ENCODE data around the gene CMIP. TPM values are rescaled to one million over a fixed set of nuclear protein-coding genes. Genes with fewer than 3 reads are reported as not detected.

The CMIP gene
- total RNA-seq, 4 donors from 2014 or later = 44.6 to 152 (median 76.5) TPM

- no peaks in the 10 kb centered on the region for H3K36me3 ChIP-seq
- H3K4me1 ChIP-seq = peaks cover 0 to 81% (median 15%) of the 10 kb centered on the region in 4 donors
- TF ChIP-seq, protein P1, sequence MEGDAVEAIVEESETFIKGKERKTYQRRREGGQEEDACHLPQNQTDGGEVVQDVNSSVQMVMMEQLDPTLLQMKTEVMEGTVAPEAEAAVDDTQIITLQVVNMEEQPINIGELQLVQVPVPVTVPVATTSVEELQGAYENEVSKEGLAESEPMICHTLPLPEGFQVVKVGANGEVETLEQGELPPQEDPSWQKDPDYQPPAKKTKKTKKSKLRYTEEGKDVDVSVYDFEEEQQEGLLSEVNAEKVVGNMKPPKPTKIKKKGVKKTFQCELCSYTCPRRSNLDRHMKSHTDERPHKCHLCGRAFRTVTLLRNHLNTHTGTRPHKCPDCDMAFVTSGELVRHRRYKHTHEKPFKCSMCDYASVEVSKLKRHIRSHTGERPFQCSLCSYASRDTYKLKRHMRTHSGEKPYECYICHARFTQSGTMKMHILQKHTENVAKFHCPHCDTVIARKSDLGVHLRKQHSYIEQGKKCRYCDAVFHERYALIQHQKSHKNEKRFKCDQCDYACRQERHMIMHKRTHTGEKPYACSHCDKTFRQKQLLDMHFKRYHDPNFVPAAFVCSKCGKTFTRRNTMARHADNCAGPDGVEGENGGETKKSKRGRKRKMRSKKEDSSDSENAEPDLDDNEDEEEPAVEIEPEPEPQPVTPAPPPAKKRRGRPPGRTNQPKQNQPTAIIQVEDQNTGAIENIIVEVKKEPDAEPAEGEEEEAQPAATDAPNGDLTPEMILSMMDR (IDR thresholded peaks at IDR 0.05) = no peak
- no peak for TF ChIP-seq POLR2A (IDR thresholded peaks at IDR 0.05)
These were observed 108.6 kb downstream of the CMIP start for GRCh38 chr16:81553080-81553813.

GRCh38 chr16:81553814-81554675 is 109.4 kb downstream of the CMIP start:
- Histone ChIP-seq H3K36me3 (no peaks in the 10 kb centered on the region), H3K9me3 (no peaks in the 10 kb centered on the region), H3K27me3 (no peaks in the 10 kb centered on the region), H3K4me3 (peak overlapping the region in 1 of 4 donors; percentile 16), H3K4me1 (peaks cover 0 to 81% (median 16%) of the 10 kb centered on the region in 4 donors), H3K27ac (peak overlapping the region in 2 of 4 donors; percentile 18 to 72)
- DNase-seq = no peak
- TF ChIP-seq POLR2A (IDR thresholded peaks at IDR 0.05) = no peak
- TF ChIP-seq, protein P1 (IDR thresholded peaks at IDR 0.05) = no peak

More at GRCh38 chr16:81553080-81553813, 108.6 kb downstream of the CMIP start:
- Histone ChIP-seq H3K4me3 (no peak overlapping the region), H3K27ac (peak overlapping the region in 2 of 4 donors; percentile 9 to 72), H3K9me3 (no peaks in the 10 kb centered on the region), H3K27me3 (no peaks in the 10 kb centered on the region)
- no peak for DNase-seq

DNA sequence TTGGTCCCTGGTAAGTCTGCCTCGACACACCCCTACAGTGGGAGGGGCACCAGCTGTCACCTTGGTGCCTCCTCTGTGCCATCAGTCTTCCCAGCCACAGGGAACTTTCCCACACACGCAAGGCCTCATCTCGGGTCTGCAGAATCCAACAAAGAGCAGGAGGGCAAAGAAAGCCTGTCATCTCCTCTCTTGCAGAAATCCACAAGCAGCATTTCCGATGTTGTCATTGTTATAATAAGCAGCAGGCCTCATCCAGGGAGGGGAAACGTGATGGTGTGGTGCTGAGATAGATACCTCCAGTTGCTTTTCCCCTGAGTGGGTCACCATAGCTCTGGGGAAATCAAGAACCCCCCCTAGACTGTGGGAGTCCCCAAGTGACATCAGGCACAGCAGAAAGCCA is 110.4 kb downstream of the CMIP start:
- Histone ChIP-seq H3K27ac (peak overlapping the region in 1 of 4 donors; percentile 72), H3K36me3 (no peaks in the 10 kb centered on the region), H3K9me3 (no peaks in the 10 kb centered on the region), H3K27me3 (no peaks in the 10 kb centered on the region), H3K4me1 (peaks cover 0 to 81% (median 14%) of the 10 kb centered on the region in 4 donors), H3K4me3 (no peak overlapping the region)
- DNase-seq = no peak
- TF ChIP-seq, protein P1 (IDR thresholded peaks at IDR 0.05) = no peak
- no peak for TF ChIP-seq POLR2A (IDR thresholded peaks at IDR 0.05)

GRCh38 chr16:81555660-81556059 is 111.1 kb downstream of the CMIP start:
- DNase-seq = no peak

DNA sequence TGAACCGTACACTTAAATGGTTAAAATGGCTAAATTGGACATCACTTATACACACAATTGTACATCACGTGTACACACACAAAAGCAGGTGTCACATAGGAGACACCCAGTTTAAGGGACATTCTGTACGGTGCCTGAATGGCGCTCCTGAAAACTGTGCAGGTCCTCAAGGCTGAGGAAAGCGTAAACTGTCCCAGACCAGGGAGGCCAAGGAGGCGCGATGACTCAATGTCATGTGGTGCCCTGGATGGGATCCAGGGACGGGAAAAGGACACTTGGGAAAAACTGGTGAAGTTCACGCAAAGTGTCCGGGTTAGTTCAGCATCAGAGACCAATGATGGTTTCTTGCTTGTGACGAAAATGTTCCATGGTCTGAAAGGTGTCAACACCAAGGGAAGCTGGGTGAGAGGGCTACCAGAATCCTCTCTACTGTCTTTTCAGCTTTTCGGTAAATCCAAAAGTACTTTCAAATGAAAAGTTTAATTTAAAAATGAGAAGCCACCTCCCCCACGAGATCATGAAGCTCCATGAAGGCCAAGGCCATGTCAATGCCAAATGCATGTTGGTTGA is 112.2 kb downstream of the CMIP start:
- peaks cover 0 to 71% (median 9%) of the 10 kb centered on the region in 4 donors for H3K4me1 ChIP-seq

More at GRCh38 chr16:81555660-81556059, 111.1 kb downstream of the CMIP start:
- Histone ChIP-seq H3K4me3 (no peak overlapping the region), H3K4me1 (peaks cover 0 to 76% (median 9%) of the 10 kb centered on the region in 4 donors), H3K27me3 (no peaks in the 10 kb centered on the region), H3K36me3 (no peaks in the 10 kb centered on the region), H3K9me3 (no peaks in the 10 kb centered on the region), H3K27ac (peak overlapping the region in 1 of 4 donors; percentile 9)
- TF ChIP-seq, protein P1 (IDR thresholded peaks at IDR 0.05) = no peak
- TF ChIP-seq POLR2A (IDR thresholded peaks at IDR 0.05) = no peak

More for the DNA sequence above, 112.2 kb downstream of the CMIP start:
- no peak overlapping the region for H3K4me3 ChIP-seq
- no peaks in the 10 kb centered on the region for H3K27me3 ChIP-seq
- H3K36me3 ChIP-seq = no peaks in the 10 kb centered on the region
- TF ChIP-seq, protein P1 (IDR thresholded peaks at IDR 0.05) = no peak
- TF ChIP-seq POLR2A (IDR thresholded peaks at IDR 0.05) = no peak
- peak in 1 of 3 donors; percentile 63 for DNase-seq
- no peaks in the 10 kb centered on the region for H3K9me3 ChIP-seq
- H3K27ac ChIP-seq = peak overlapping the region in 2 of 4 donors; percentile 38 to 88

Data from Peyer's patch (tissue), 4 donors.